ENCODE data around the gene PDLIM3. TPM values are rescaled to one million over a fixed set of nuclear protein-coding genes. Genes with fewer than 3 reads are reported as not detected.
A peak's percentile ranks its signal among the peaks of the same experiment; 100 is the strongest.
"Not testable (repeated sequence)": the region's sequence is repeated elsewhere in the genome, so short reads cannot be mapped to it uniquely, and the experiment has no call there.

Gene PDLIM3
- total RNA-seq, result 11.4 and 36.2 TPM in 2 replicates

GRCh38 chr4:185534866-185535611, at the start of gene PDLIM3:
TSS of gene PDLIM3 (minus strand) at chr4:185535507. CDS start at chr4:185535434, 73 bp downstream.
- no peak for DNase-seq (ENCODE audit: extremely low read depth, low read depth, low spot score)

- no peak for DNase-seq (ENCODE audit: extremely low read depth, low read depth, low spot score)
These were observed 48.5 kb upstream of the PDLIM3 start for GRCh38 chr4:185583813-185584212.

GRCh38 chr4:185582651-185583400, 47.5 kb upstream of the PDLIM3 start:
- DNase-seq (ENCODE audit: extremely low read depth, low read depth, low spot score), result no peak

GRCh38 chr4:185580699-185581098, 45.4 kb upstream of the PDLIM3 start:
- DNase-seq (ENCODE audit: extremely low read depth, low read depth, low spot score), result no peak

- no peak for DNase-seq (ENCODE audit: extremely low read depth, low read depth, low spot score)
These were observed 43.0 kb upstream of the PDLIM3 start for GRCh38 chr4:185578284-185578683.

- no peak for DNase-seq (ENCODE audit: extremely low read depth, low read depth, low spot score)
These were observed 41.9 kb upstream of the PDLIM3 start for GRCh38 chr4:185576962-185577950.

GRCh38 chr4:185576314-185576961, 41.1 kb upstream of the PDLIM3 start:
- DNase-seq (ENCODE audit: extremely low read depth, low read depth, low spot score), result no peak

- DNase-seq (ENCODE audit: extremely low read depth, low read depth, low spot score), result peak; percentile 65
These were observed 38.4 kb upstream of the PDLIM3 start for GRCh38 chr4:185573651-185574199.

- DNase-seq (ENCODE audit: extremely low read depth, low read depth, low spot score), result no peak
These were observed 35.4 kb upstream of the PDLIM3 start for GRCh38 chr4:185570727-185571126.

- DNase-seq (ENCODE audit: extremely low read depth, low read depth, low spot score), result no peak
These were observed 32.4 kb upstream of the PDLIM3 start for GRCh38 chr4:185567381-185568376.

- DNase-seq (ENCODE audit: extremely low read depth, low read depth, low spot score), result peak; percentile 85
These were observed 31.7 kb upstream of the PDLIM3 start for GRCh38 chr4:185566972-185567371.

- no peak for DNase-seq (ENCODE audit: extremely low read depth, low read depth, low spot score)
These were observed 31.1 kb upstream of the PDLIM3 start for GRCh38 chr4:185566425-185566824.

GRCh38 chr4:185565696-185566095, 30.4 kb upstream of the PDLIM3 start:
- no peak for DNase-seq (ENCODE audit: extremely low read depth, low read depth, low spot score)

GRCh38 chr4:185564349-185564748, 29.0 kb upstream of the PDLIM3 start:
- no peak for DNase-seq (ENCODE audit: extremely low read depth, low read depth, low spot score)

- no peak for DNase-seq (ENCODE audit: extremely low read depth, low read depth, low spot score)
These were observed 27.2 kb upstream of the PDLIM3 start for GRCh38 chr4:185562531-185562930.

GRCh38 chr4:185560316-185560715, 25.0 kb upstream of the PDLIM3 start:
- DNase-seq (ENCODE audit: extremely low read depth, low read depth, low spot score), result no peak

GRCh38 chr4:185559915-185560281, 24.6 kb upstream of the PDLIM3 start:
- DNase-seq (ENCODE audit: extremely low read depth, low read depth, low spot score), result peak; percentile 86

GRCh38 chr4:185559251-185559914, 24.1 kb upstream of the PDLIM3 start:
- DNase-seq (ENCODE audit: extremely low read depth, low read depth, low spot score), result not testable (repeated sequence)
